ENCODE data around the gene ZNRF3. TPM values are rescaled to one million over a fixed set of nuclear protein-coding genes. Genes with fewer than 3 reads are reported as not detected.

The ZNRF3 gene
- total RNA-seq, 1 donor from 2014 or later, result 5.8 TPM

DNA sequence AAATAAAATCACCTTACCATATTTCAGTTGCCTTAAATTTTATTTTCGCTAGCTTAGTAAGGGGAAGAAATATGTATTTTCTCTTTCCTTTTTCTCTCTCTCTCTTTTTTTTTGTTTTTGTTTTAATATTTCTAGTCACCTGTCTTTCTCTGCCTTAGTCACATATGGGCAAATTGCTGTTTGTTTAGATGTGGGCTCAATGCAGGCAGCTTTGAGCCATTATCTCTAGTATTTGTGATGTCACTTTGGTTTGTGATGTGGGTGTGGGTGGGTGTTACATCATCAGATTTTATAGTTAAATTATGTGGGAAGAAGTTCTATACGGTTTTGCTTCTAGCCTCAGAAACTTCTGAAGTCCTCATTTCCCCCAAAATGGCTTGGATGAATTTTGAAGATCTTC is 178.4 kb downstream of the ZNRF3 start, which contains the start of gene C22orf31:
Gene C22orf31, minus strand, starts transcription at position 59 of the 400 bp plus-strand sequence. Its CDS starts 39 bp downstream, at position 20.
- no peak for DNase-seq (ENCODE audit: low read depth)
- no peaks in the 10 kb centered on the region for H3K4me1 ChIP-seq (ENCODE audit: insufficient read depth, low read length)
- H3K27me3 ChIP-seq (ENCODE audit: insufficient read depth, low read length), result peaks cover 4% of the 10 kb centered on the region
- FAIRE-seq, result no peak
- H3K9ac ChIP-seq (ENCODE audit: low read length), result no peak within 1 kb of the TSS
- Mint-ChIP-seq H3K27me3 (ENCODE audit: low read depth, unreplicated experiment) (peaks cover 35% of the 10 kb centered on the region), H3K4me3 (ENCODE audit: unreplicated experiment) (no peak within 1 kb of the TSS), H3K27ac (ENCODE audit: unreplicated experiment) (no peak within 1 kb of the TSS), H3K9me3 (ENCODE audit: unreplicated experiment) (no peaks in the 10 kb centered on the region), H3K36me3 (ENCODE audit: low read depth, unreplicated experiment) (no peaks in the 10 kb centered on the region), H3K4me1 (ENCODE audit: low read depth, unreplicated experiment) (no peaks in the 10 kb centered on the region)
- no peak within 1 kb of the TSS for H3K4me3 ChIP-seq (ENCODE audit: insufficient read depth, low read depth, low read length)
- H2AFZ ChIP-seq (ENCODE audit: low read depth, low read length), result no peak within 1 kb of the TSS
- H3K27ac ChIP-seq (ENCODE audit: low read depth, low read length), result no peak within 1 kb of the TSS
- no peaks in the 10 kb centered on the region for H4K20me1 ChIP-seq (ENCODE audit: insufficient read depth, low read length)
- H3K79me2 ChIP-seq (ENCODE audit: insufficient read depth, low read length), result no peaks in the 10 kb centered on the region
- TF ChIP-seq, protein P1, sequence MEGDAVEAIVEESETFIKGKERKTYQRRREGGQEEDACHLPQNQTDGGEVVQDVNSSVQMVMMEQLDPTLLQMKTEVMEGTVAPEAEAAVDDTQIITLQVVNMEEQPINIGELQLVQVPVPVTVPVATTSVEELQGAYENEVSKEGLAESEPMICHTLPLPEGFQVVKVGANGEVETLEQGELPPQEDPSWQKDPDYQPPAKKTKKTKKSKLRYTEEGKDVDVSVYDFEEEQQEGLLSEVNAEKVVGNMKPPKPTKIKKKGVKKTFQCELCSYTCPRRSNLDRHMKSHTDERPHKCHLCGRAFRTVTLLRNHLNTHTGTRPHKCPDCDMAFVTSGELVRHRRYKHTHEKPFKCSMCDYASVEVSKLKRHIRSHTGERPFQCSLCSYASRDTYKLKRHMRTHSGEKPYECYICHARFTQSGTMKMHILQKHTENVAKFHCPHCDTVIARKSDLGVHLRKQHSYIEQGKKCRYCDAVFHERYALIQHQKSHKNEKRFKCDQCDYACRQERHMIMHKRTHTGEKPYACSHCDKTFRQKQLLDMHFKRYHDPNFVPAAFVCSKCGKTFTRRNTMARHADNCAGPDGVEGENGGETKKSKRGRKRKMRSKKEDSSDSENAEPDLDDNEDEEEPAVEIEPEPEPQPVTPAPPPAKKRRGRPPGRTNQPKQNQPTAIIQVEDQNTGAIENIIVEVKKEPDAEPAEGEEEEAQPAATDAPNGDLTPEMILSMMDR (IDR thresholded peaks at IDR 0.05; ENCODE audit: insufficient read depth, low read depth, low read length), result no peak
- TF ChIP-seq EZH2 (IDR thresholded peaks at IDR 0.05; ENCODE audit: insufficient read depth, low read length), result no peak
- H3K4me2 ChIP-seq (ENCODE audit: low read length), result no peak within 1 kb of the TSS
- no peaks in the 10 kb centered on the region for H3K9me3 ChIP-seq (ENCODE audit: insufficient read depth, low read depth, low read length)
- no peaks in the 10 kb centered on the region for H3K36me3 ChIP-seq (ENCODE audit: insufficient read depth, low read length)

DNA sequence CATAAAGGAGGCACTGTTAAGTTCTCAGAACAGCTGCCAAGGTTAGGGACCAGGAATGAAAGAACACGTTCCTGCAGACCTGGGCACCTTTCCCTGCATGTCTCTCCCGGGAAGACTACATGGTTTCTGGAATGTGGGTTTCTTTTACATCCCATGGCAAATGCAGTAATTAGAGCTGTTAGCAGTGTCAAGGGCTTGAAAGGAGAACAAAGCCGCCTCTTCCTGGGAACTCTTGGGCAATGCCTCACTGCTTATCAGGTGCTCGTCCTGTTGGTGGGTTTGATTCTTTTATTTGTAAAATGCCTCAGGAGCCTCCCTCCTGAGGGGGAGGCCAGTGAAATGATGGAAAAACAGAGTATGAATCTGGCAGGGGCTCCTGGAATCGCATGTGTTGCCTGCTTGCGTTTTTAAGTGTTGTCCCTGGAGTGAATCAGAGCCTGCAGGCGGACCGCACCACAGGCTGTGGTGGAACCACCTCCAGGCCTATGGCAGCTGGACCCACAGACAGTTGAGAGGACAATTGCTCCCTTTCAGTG is 179.0 kb downstream of the ZNRF3 start:
- FAIRE-seq, result no peak
- H3K27ac ChIP-seq (ENCODE audit: low read depth, low read length), result no peak overlapping the region
- no peaks in the 10 kb centered on the region for H3K36me3 Mint-ChIP-seq (ENCODE audit: low read depth, unreplicated experiment)
- no peaks in the 10 kb centered on the region for H3K79me2 ChIP-seq (ENCODE audit: insufficient read depth, low read length)
- no peaks in the 10 kb centered on the region for H4K20me1 ChIP-seq (ENCODE audit: insufficient read depth, low read length)
- H3K4me3 ChIP-seq (ENCODE audit: insufficient read depth, low read depth, low read length), result no peak overlapping the region
- H3K4me1 ChIP-seq (ENCODE audit: insufficient read depth, low read length), result no peaks in the 10 kb centered on the region
- no peaks in the 10 kb centered on the region for H3K36me3 ChIP-seq (ENCODE audit: insufficient read depth, low read length)
- H3K27me3 ChIP-seq (ENCODE audit: insufficient read depth, low read length), result peaks cover 4% of the 10 kb centered on the region
- TF ChIP-seq EZH2 (IDR thresholded peaks at IDR 0.05; ENCODE audit: insufficient read depth, low read length), result no peak
- TF ChIP-seq, protein P1 (IDR thresholded peaks at IDR 0.05; ENCODE audit: insufficient read depth, low read depth, low read length), result no peak
- no peaks in the 10 kb centered on the region for H3K9me3 ChIP-seq (ENCODE audit: insufficient read depth, low read depth, low read length)
- no peaks in the 10 kb centered on the region for H3K9me3 Mint-ChIP-seq (ENCODE audit: unreplicated experiment)
- no peak overlapping the region for H3K4me2 ChIP-seq (ENCODE audit: low read length)
- H3K27me3 Mint-ChIP-seq (ENCODE audit: low read depth, unreplicated experiment), result peaks cover 36% of the 10 kb centered on the region
- DNase-seq (ENCODE audit: low read depth), result peak; percentile 8
- H2AFZ ChIP-seq (ENCODE audit: low read depth, low read length), result no peak overlapping the region
- no peak overlapping the region for H3K9ac ChIP-seq (ENCODE audit: low read length)
- H3K4me3 Mint-ChIP-seq (ENCODE audit: unreplicated experiment), result no peak overlapping the region
- H3K27ac Mint-ChIP-seq (ENCODE audit: unreplicated experiment), result no peak overlapping the region
- H3K4me1 Mint-ChIP-seq (ENCODE audit: low read depth, unreplicated experiment), result no peaks in the 10 kb centered on the region

DNA sequence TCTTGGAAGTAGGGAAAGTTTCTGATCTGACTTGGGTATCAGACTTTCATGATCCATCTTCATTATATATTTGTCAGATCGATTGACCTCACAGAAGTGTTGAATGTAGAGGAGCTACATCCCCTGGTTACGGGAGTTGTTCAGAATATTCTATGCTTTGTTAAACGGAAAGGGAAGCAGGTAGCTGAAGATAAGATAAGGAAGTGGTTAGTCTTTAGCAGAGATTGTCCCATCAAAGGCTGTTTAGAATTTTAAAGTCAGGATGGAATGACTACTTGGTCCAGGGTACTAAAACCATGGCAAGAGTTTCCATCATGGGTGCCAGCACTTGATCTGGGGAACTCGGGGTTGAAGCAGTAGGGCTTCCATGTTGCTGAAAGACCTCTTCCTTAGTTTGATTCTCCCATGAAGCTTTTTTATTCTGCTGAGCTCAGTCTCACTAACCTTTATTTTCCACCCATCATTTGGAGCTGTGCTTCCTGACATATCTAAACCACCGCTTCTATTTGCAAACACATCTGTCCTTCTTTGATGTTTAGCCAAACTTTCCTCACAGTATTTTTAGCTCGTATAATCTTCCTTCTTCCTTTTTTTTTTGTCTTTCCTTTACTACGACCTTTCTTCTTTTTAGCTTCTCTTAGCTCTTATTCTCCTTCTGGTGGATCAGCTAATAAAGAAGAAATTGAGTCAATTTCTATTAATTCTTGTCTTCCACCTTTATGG is 182.3 kb downstream of the ZNRF3 start:
- H2AFZ ChIP-seq (ENCODE audit: low read depth, low read length), result no peak overlapping the region
- Mint-ChIP-seq H3K9me3 (ENCODE audit: unreplicated experiment) (no peaks in the 10 kb centered on the region), H3K27ac (ENCODE audit: unreplicated experiment) (no peak overlapping the region), H3K27me3 (ENCODE audit: low read depth, unreplicated experiment) (peaks cover 49% of the 10 kb centered on the region), H3K4me1 (ENCODE audit: low read depth, unreplicated experiment) (no peaks in the 10 kb centered on the region), H3K36me3 (ENCODE audit: low read depth, unreplicated experiment) (no peaks in the 10 kb centered on the region), H3K4me3 (ENCODE audit: unreplicated experiment) (no peak overlapping the region)
- H3K4me2 ChIP-seq (ENCODE audit: low read length), result no peak overlapping the region
- no peak overlapping the region for H3K27ac ChIP-seq (ENCODE audit: low read depth, low read length)
- H3K9me3 ChIP-seq (ENCODE audit: insufficient read depth, low read depth, low read length), result no peaks in the 10 kb centered on the region
- H3K36me3 ChIP-seq (ENCODE audit: insufficient read depth, low read length), result no peaks in the 10 kb centered on the region
- no peak for TF ChIP-seq EZH2 (IDR thresholded peaks at IDR 0.05; ENCODE audit: insufficient read depth, low read length)
- TF ChIP-seq, protein P1 (IDR thresholded peaks at IDR 0.05; ENCODE audit: insufficient read depth, low read depth, low read length), result no peak
- no peak for FAIRE-seq
- no peak for DNase-seq (ENCODE audit: low read depth)
- no peak overlapping the region for H3K9ac ChIP-seq (ENCODE audit: low read length)
- H3K4me1 ChIP-seq (ENCODE audit: insufficient read depth, low read length), result no peaks in the 10 kb centered on the region
- H3K79me2 ChIP-seq (ENCODE audit: insufficient read depth, low read length), result no peaks in the 10 kb centered on the region
- no peaks in the 10 kb centered on the region for H4K20me1 ChIP-seq (ENCODE audit: insufficient read depth, low read length)
- H3K4me3 ChIP-seq (ENCODE audit: insufficient read depth, low read depth, low read length), result no peak overlapping the region
- H3K27me3 ChIP-seq (ENCODE audit: insufficient read depth, low read length), result peaks cover 9% of the 10 kb centered on the region
